ENCODE data around the gene RENBP. TPM values are rescaled to one million over a fixed set of nuclear protein-coding genes. Genes with fewer than 3 reads are reported as not detected.

RENBP gene
- total and polyA plus RNA-seq, 4 donors: 1.0 to 7.9 (median 7.0) TPM

DNA sequence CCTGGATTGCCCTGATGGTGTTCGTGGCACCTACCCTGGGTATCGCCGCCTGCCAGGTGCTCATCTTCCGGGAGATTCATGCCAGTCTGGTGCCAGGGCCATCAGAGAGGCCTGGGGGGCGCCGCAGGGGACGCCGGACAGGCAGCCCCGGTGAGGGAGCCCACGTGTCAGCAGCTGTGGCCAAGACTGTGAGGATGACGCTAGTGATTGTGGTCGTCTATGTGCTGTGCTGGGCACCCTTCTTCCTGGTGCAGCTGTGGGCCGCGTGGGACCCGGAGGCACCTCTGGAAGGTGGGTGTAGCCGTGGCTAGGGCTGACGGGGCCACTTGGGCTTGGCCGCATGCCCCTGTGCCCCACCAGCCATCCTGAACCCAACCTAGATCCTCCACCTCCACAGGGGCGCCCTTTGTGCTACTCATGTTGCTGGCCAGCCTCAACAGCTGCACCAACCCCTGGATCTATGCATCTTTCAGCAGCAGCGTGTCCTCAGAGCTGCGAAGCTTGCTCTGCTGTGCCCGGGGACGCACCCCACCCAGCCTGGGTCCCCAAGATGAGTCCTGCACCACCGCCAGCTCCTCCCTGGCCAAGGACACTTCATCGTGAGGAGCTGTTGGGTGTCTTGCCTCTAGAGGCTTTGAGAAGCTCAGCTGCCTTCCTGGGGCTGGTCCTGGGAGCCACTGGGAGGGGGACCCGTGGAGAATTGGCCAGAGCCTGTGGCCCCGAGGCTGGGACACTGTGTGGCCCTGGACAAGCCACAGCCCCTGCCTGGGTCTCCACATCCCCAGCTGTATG lies 38.1 kb downstream of the RENBP start (continued):
- TF ChIP-seq GABPA (IDR thresholded peaks at IDR 0.05 in 1 of 2, conservative IDR thresholded peaks at IDR 0.05 in 1 of 2) (no peak), RAD21 (IDR thresholded peaks at IDR 0.05) (no peak)

DNA sequence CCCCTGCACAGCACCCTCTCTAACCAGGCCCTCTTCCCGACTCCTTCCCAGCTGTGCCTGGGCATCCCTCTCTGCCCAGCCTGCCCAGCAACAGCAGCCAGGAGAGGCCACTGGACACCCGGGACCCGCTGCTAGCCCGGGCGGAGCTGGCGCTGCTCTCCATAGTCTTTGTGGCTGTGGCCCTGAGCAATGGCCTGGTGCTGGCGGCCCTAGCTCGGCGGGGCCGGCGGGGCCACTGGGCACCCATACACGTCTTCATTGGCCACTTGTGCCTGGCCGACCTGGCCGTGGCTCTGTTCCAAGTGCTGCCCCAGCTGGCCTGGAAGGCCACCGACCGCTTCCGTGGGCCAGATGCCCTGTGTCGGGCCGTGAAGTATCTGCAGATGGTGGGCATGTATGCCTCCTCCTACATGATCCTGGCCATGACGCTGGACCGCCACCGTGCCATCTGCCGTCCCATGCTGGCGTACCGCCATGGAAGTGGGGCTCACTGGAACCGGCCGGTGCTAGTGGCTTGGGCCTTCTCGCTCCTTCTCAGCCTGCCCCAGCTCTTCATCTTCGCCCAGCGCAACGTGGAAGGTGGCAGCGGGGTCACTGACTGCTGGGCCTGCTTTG lies 38.9 kb downstream of the RENBP start:
- DNase-seq (ENCODE audit: low spot score): no peak
- TF ChIP-seq FOXA2 (IDR thresholded peaks at IDR 0.05) (no peak), TAF1 (conservative IDR thresholded peaks at IDR 0.05) (no peak), SP1 (IDR thresholded peaks at IDR 0.05) (no peak), NR2F2 (IDR thresholded peaks at IDR 0.05) (no peak), HNF4A (conservative IDR thresholded peaks at IDR 0.05) (no peak), JUND (IDR thresholded peaks at IDR 0.05) (no peak)
- TF ChIP-seq, protein P1, sequence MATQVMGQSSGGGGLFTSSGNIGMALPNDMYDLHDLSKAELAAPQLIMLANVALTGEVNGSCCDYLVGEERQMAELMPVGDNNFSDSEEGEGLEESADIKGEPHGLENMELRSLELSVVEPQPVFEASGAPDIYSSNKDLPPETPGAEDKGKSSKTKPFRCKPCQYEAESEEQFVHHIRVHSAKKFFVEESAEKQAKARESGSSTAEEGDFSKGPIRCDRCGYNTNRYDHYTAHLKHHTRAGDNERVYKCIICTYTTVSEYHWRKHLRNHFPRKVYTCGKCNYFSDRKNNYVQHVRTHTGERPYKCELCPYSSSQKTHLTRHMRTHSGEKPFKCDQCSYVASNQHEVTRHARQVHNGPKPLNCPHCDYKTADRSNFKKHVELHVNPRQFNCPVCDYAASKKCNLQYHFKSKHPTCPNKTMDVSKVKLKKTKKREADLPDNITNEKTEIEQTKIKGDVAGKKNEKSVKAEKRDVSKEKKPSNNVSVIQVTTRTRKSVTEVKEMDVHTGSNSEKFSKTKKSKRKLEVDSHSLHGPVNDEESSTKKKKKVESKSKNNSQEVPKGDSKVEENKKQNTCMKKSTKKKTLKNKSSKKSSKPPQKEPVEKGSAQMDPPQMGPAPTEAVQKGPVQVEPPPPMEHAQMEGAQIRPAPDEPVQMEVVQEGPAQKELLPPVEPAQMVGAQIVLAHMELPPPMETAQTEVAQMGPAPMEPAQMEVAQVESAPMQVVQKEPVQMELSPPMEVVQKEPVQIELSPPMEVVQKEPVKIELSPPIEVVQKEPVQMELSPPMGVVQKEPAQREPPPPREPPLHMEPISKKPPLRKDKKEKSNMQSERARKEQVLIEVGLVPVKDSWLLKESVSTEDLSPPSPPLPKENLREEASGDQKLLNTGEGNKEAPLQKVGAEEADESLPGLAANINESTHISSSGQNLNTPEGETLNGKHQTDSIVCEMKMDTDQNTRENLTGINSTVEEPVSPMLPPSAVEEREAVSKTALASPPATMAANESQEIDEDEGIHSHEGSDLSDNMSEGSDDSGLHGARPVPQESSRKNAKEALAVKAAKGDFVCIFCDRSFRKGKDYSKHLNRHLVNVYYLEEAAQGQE (IDR thresholded peaks at IDR 0.05): no peak
- no peak overlapping the region for H3K4me3 ChIP-seq (ENCODE audit: low read depth in 1 of 3, low read length in 3 of 3)

DNA sequence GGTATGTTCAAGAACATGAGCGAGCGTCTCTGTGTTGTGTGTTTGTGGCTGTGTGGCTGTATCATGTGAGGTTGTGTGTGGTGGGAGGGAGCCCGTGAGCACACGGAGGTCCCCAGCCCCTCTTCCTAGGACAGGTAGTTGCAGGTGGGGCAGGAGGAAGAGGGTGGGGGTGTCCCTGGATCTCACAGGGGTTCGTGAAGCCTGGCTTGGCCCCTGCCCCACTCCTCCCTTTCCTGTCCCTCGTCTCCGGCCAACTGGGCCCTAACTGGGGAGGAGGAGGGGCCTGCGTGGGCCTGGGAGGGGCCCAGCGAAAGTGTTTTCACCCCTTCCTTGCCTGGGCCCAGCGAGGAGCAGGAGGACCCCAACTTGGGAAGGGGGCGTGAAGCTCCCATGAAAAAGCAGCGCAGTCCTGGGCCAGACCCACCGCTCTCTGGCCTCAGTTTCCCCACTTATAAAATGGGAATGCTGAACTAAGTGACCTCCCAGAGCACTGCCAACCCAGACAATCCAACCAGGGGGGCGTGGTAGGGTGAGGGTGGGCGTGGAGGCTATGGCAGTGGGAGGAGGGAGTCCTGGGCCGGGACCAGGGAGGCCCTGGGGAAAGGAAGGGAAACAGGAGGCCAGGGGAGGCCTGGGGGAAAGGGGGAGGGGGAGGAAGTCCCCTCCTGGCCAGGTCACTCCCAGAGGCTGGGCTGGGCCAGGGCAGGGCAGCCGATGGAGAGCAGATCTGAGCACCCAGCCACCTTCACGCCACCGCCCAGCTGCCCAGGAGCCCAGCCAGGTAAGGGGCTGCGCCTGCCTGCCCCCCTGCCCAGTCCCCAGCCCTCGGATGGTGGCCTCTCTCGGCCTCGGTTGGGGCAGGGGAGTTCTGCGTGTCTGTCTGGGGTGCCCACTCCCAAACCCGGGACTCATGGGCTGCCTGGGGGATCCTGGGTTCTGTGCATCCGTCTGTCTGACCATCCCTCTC lies 40.2 kb downstream of the RENBP start, which contains the start of gene AVPR2:
TSS of gene AVPR2 (plus strand) at position 683 of the 967 bp plus-strand sequence. CDS start 473 bp downstream, outside the sequence.
- Histone ChIP-seq H3K9ac (ENCODE audit: low read depth in 1 of 2, low read length in 2 of 2) (no peak within 1 kb of the TSS), H3K4me3 (ENCODE audit: low read depth in 1 of 3, low read length in 3 of 3) (no peak within 1 kb of the TSS), H3K27ac (ENCODE audit: low read depth in 1 of 2, low read length in 2 of 2) (no peak within 1 kb of the TSS), H3K36me3 (ENCODE audit: control insufficient read depth in 4 of 4, insufficient read depth in 3 of 4, low read depth in 1 of 4, low read length in 3 of 4) (no peaks in the 10 kb centered on the region), H3K27me3 (ENCODE audit: control insufficient read depth in 4 of 4, insufficient read depth in 4 of 4, low read length in 3 of 4) (no peaks in the 10 kb centered on the region), H3K4me1 (ENCODE audit: control insufficient read depth in 4 of 4, insufficient read depth in 4 of 4, low read length in 3 of 4) (peaks cover 0 to 10% (median 4%) of the 10 kb centered on the region in 4 donors), H3K9me3 (ENCODE audit: control insufficient read depth in 4 of 4, low read length in 3 of 4) (no peaks in the 10 kb centered on the region)
- no peak for DNase-seq (ENCODE audit: low spot score)
- 44% methylated on average over 26 of the region's 26 CpGs for WGBS
- TF ChIP-seq JUND (IDR thresholded peaks at IDR 0.05) (no peak), RXRA (IDR thresholded peaks at IDR 0.05) (no peak), HNF4A (conservative IDR thresholded peaks at IDR 0.05) (no peak), EGR1 (IDR thresholded peaks at IDR 0.05; ENCODE audit: low read depth in 2 of 2) (no peak), GABPA (IDR thresholded peaks at IDR 0.05 in 1 of 2, conservative IDR thresholded peaks at IDR 0.05 in 1 of 2) (no peak), FOXA2 (IDR thresholded peaks at IDR 0.05) (no peak), HNF4G (IDR thresholded peaks at IDR 0.05) (no peak)
- TF ChIP-seq, protein P2, sequence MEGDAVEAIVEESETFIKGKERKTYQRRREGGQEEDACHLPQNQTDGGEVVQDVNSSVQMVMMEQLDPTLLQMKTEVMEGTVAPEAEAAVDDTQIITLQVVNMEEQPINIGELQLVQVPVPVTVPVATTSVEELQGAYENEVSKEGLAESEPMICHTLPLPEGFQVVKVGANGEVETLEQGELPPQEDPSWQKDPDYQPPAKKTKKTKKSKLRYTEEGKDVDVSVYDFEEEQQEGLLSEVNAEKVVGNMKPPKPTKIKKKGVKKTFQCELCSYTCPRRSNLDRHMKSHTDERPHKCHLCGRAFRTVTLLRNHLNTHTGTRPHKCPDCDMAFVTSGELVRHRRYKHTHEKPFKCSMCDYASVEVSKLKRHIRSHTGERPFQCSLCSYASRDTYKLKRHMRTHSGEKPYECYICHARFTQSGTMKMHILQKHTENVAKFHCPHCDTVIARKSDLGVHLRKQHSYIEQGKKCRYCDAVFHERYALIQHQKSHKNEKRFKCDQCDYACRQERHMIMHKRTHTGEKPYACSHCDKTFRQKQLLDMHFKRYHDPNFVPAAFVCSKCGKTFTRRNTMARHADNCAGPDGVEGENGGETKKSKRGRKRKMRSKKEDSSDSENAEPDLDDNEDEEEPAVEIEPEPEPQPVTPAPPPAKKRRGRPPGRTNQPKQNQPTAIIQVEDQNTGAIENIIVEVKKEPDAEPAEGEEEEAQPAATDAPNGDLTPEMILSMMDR (IDR thresholded peaks at IDR 0.05; ENCODE audit: low read depth, low read length, missing input control): no peak
- TF ChIP-seq, protein P3, sequence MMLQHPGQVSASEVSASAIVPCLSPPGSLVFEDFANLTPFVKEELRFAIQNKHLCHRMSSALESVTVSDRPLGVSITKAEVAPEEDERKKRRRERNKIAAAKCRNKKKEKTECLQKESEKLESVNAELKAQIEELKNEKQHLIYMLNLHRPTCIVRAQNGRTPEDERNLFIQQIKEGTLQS (IDR thresholded peaks at IDR 0.05): no peak
- TF ChIP-seq, protein P4, sequence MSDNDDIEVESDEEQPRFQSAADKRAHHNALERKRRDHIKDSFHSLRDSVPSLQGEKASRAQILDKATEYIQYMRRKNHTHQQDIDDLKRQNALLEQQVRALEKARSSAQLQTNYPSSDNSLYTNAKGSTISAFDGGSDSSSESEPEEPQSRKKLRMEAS (IDR thresholded peaks at IDR 0.05): no peak
- TF ChIP-seq, protein P5, sequence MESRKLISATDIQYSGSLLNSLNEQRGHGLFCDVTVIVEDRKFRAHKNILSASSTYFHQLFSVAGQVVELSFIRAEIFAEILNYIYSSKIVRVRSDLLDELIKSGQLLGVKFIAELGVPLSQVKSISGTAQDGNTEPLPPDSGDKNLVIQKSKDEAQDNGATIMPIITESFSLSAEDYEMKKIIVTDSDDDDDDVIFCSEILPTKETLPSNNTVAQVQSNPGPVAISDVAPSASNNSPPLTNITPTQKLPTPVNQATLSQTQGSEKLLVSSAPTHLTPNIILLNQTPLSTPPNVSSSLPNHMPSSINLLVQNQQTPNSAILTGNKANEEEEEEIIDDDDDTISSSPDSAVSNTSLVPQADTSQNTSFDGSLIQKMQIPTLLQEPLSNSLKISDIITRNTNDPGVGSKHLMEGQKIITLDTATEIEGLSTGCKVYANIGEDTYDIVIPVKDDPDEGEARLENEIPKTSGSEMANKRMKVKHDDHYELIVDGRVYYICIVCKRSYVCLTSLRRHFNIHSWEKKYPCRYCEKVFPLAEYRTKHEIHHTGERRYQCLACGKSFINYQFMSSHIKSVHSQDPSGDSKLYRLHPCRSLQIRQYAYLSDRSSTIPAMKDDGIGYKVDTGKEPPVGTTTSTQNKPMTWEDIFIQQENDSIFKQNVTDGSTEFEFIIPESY (IDR thresholded peaks at IDR 0.05): no peak

More for the DNA sequence above, 38.9 kb downstream of the RENBP start:
- Histone ChIP-seq H3K27me3 (ENCODE audit: control insufficient read depth in 4 of 4, insufficient read depth in 4 of 4, low read length in 3 of 4) (no peaks in the 10 kb centered on the region), H3K9ac (ENCODE audit: low read depth in 1 of 2, low read length in 2 of 2) (no peak overlapping the region), H3K4me1 (ENCODE audit: control insufficient read depth in 4 of 4, insufficient read depth in 4 of 4, low read length in 3 of 4) (peaks cover 0 to 10% (median 4%) of the 10 kb centered on the region in 4 donors), H3K9me3 (ENCODE audit: control insufficient read depth in 4 of 4, low read length in 3 of 4) (no peaks in the 10 kb centered on the region), H3K36me3 (ENCODE audit: control insufficient read depth in 4 of 4, insufficient read depth in 3 of 4, low read depth in 1 of 4, low read length in 3 of 4) (no peaks in the 10 kb centered on the region), H3K27ac (ENCODE audit: low read depth in 1 of 2, low read length in 2 of 2) (no peak overlapping the region)
- 89% methylated on average over 32 of the region's 32 CpGs for WGBS

Data from liver (tissue), 9 donors.